Skeletal muscle cell (primary cell): ENCODE measurements around the gene CALD1.

Experiments
- DNase-seq: peaks from one replicate; pipeline ENCODE4 v3.0.0-alpha.2; 2010; ENCODE audit warnings: low read depth
- H3K4me3 ChIP-seq: 2 replicates; pipeline ENCODE4 v1.5.1; 2011; ENCODE audit warnings: low read depth, mild to moderate bottlenecking, control low read depth, low read length, moderate library complexity

CALD1 gene

DNA sequence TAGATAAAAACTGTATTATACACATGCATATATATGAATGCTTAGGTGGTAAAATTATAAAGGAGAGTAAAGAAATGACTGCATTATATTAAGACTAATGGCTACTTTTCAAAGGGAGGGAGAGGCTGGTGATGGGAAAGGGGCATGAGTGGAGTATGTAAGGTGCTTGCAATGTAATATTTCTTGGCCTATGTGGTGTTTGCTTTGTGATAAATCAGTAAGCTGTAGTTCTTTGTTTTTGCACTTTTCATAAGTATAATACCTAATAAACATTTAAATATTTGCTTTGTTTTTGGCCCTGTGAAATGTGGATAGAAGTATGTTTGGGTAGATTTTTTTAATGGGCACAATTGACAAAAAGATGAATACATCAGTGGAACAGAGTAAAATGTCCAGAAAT lies 232.8 kb downstream of the CALD1 start:
- no peak for DNase-seq
- no peak overlapping the region for H3K4me3 ChIP-seq
